Midbrain (tissue), 1 donor: ENCODE measurements around the gene KCNIP3.
A peak's percentile ranks its signal among the peaks of the same experiment; 100 is the strongest.

Experiments
- DNase-seq: peaks from one replicate; lab custom pipeline; 2025; lab: John Stamatoyannopoulos, UW

KCNIP3 gene

DNA sequence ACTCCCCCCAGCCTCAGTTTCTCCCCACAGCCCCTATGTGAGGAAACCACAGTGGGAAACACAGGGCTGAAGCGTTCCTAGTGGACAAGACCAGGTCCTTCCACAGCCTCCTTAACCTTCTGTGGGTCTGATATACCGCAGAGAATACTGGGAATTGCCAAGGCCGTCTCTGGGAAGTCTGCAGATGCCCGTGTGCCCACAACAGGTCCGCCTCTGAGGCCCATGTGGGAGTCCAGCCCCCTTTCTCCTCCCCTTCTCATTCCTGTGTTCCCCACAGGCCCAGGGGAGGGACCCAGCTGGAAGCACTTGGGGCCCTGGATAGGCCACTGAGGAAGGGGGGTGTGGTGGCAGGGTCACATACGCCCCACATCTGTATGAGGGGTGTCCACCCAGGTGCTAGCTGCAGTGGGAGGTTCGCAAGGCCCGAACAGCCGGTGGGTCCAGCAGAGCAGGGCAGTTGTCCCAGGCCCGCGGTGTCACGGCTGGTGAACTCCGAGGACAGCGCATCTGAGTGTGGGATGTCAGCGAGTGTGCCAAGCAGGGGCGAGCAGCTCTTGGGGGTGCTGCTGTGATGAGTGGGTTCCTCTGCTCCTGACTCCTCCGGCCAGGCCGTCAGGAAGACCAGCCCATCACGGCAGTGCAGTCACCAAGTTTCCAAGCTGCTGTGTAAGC, 2.4 kb upstream of the KCNIP3 start:
- no peak for DNase-seq

DNA sequence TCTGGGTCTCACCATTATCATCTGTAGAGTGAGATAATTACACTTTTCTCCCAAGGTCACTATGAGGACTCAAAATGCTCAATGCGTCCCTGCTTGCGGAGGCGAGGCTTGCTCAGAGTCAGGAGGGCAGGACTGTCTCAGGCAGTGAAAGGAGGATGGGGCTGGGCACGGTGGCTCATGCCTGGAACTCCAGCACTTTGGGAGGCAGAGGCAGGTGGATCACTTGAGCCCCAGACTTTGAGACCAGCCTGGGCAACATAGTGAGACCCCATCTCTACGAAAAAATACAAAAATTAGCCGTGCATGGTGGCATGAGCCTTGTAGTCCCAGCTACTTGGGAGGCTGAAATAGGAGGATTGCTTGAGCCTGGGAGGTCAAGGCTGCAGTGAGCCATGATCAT, 1.8 kb upstream of the KCNIP3 start:
- no peak for DNase-seq

DNA sequence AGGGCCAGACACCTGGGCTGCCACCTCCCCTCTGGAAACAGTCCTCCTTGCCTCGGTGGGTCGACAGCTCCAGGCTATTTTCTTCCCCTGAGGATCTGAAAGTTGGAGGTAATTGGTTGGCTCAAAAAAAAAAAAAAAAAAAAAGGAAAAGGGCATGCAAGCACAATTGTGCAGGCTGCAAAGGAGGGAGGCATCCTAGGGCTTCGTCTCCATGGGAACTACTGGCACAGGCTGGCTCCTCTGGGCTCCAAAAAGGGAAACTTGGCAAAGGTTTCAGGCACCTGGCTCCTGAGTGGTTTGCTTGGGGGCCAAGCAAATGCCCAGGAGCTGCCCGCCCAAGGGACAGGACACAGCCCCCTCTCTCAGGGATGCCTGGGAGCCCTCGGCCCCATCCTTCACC, 1.1 kb upstream of the KCNIP3 start:
- peak; percentile 38 for DNase-seq

DNA sequence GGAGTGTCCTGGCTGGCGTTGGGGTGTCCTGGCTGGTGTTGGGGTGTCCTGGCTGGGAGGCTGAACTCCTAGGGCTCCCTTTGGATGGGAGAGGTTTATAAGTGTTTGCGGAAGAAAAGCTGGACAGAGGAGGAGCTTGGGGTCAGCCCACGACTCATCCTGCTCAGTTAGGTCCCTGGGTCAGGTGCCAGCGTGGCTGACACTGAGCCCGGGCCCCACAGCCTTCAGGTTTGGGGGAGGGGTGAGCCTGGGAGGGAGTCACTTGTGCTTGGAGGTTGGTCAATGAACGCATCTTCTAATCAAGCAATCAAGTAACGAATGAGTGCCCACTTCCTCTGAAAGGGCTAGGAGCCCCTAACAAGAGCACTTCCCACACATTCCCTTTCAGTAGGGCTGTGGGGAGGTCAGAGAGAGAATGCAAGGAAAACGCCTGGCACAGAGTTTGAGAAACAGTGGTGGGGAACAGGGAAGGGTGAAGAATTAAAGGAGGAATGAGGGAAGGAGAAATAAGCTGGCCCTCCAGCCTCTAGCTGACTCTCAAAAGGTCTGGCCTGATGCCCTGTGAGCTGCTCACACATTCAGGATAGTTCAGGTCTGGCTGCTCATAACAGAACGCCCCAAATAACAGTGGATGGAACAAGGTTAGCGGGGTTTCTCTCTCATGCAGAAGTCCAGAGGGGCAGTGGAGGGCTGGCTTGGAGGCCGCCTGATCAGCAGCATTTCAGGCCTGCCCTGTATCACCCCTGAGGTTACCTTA, 670 bp downstream of the KCNIP3 start:
- DNase-seq = no peak

DNA sequence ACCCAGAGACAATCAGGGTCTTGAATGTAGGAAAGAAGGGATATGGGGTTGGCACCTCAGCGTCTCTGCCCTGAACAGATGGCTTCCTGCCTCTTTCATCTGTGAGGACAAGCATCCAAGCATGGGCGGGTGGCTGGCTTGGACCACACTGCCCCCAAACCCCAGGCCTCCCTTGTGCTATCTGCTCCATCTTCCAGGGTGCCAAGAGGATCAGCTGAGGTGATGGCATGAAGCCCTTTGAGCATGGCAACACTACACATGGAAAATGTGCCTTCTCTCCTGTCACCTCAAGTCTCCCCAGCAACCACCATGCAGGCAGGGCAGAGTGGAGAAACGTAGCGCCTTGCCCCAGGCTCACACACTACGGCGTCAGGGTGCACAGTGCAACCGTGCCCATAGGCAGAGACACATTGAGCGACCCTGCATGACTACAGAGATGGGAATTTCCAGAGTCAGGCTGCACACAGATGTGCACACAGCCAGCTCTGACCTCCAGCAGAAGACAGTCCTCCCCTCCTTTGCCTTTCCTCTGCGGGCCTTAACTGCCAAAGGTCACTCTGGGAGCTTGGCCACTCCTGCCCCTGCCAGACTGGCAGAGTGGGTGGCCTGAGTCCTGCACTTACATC, 1.5 kb downstream of the KCNIP3 start:
- DNase-seq = no peak

DNA sequence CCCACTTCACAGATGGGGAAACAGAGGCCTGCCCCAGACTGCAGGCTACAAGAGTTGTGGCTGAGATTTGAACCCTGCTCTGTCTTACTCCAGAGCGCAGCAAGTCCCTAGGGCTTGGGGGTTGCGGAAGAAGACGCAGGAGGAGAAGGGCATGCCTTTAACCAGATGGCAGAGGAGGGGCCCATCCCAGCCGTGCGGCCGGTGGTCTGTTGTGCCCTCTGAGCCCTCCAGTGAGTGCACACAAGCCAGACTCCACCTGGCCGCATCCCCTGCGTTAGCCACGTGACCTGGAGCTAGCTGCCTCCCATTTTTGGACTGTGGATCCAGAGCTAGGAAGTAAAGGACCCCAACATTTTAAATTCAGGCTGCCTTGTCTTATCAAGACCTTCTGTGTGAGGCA, 2.8 kb downstream of the KCNIP3 start:
- DNase-seq = no peak

DNA sequence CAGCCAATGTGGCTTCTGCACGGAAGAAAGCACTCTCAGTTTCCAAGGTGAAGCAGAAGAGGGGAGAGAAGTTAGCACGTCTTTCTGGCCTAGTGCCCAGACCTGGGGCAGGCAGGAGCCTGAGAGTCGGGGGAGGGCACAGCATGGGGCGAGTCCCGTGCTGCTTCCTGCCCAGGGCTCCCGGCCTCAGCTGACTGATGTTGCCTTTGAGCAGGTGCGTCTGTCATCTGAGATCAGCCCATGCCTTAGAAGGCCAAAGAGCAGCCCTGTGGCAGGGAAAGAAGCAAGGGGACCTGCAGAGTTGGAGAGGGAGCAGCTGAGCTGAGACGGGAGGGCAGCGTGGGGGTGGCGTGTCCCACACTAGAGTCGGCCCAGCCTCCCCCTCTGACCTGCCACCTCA, 3.3 kb downstream of the KCNIP3 start:
- DNase-seq = no peak

DNA sequence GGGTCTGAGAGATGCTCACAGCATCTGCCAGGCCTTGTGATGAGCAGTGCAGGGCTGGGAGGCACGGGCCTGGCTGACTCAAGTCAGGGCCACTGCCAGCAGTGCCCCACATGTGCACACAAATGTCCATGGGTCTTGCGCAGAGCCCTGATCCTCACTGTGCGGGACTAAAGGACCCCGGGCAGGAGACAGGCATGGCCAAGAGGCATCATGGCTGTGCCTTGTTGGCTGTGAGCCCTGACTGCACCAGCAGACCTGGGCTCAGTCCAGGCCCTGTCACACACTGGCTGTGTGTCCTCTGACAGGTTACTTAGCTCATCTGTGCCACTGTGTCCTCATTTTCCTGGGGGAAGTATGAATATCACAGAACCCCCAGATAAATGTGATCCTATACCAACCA, 4.0 kb downstream of the KCNIP3 start:
- DNase-seq = no peak

DNA sequence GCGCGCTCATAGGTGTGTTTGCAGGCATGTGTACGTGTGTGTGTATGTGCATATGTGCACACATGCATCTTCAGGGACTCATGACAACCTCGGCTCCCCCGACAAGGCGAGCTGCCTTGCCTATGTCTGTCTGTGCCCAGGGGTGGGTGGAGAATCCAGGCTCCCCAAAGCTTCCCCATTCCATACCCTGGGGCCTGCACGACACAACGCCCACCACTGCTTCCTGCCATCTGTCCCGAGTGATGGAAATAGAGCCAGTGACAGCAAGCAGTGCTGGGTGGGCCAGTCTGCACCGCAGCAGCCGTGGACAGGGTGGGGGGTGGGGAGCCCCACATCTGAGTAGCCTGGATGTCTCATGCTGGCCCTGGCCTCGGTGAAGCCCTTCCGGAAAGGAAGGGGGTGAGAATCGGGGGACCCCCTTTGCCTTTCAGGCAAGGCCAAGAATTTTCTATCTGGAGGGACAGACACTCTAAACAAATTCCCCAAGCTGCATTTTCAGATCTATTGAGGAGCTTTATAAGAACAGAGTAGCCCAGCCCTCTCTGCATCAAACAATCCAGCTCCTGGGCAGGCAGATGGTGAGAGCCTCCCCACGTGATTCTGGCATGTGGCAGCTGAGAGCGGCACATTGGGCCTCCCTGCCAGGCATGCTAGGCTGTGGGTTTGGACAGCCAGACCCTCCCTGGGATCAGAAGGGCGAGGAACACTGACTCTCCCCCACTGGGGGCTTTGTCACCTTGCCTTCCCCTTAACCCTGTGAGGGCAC, 4.9 kb downstream of the KCNIP3 start:
- DNase-seq = no peak

DNA sequence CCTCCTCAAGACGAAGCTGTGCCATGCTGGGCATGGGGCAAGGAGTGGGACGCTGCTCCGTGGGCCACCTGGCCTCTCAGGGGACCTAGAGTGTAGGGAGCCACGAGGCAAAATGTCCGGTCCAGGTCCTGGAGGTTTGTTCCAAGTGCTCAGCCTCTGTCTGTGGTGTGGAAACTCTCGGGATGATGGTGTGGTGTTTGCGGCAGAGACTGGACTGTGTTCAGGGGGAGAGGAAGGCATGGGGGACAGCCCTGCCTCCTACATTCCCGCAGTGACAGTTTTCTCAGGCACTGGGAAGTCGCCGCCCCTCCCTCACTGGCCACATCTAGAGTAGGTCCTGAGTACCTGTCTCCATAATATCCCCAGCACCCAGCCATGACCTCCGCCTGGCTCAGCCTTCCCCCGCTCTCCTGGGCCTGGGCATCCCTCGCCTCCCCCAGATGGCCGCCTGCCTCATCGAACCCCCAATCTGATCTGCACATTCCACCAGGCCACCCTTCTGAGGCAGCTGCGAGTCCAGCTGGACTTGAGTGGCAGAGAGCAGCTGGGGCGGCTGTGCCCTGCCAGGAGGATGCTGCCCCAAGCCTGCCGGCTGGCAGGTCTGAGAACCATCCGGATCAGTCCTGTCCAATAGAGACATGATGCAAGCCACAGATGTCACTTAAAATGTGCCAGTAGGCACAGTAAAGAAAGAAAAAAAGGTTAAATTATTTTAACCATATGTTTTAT, 6.2 kb downstream of the KCNIP3 start:
- DNase-seq = peak; percentile 46

DNA sequence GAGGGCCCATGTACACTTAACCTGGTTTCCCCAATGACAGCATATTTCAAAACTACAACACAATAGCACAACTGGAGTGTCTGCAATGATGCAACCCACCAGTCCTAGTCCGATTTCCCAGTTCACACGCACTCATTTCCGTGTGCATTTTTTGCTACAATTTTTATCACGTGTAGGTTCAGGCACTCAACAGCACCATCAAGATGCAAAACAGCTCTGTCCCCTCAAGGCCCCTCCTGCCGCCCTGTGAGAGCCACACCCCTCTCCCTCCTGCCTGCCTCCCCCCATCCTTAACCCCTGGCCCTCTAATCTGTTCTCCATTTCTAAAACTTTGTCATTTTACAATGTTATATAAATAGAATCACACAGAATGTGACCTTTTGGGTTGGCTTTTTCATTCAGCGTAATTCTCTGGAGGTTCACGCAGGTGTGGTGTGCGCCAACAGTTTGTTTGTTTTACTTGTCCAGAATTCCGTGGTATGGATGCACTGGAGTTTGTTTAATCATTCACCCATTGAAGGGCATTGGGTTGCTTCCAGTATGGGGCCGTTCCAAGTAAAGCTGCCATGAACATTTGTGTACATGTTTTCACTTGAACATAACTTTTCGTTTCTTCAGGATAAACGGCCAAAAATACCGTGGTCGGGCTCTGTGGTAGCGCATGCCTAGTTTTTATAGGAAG, 8.4 kb downstream of the KCNIP3 start:
- DNase-seq = no peak

DNA sequence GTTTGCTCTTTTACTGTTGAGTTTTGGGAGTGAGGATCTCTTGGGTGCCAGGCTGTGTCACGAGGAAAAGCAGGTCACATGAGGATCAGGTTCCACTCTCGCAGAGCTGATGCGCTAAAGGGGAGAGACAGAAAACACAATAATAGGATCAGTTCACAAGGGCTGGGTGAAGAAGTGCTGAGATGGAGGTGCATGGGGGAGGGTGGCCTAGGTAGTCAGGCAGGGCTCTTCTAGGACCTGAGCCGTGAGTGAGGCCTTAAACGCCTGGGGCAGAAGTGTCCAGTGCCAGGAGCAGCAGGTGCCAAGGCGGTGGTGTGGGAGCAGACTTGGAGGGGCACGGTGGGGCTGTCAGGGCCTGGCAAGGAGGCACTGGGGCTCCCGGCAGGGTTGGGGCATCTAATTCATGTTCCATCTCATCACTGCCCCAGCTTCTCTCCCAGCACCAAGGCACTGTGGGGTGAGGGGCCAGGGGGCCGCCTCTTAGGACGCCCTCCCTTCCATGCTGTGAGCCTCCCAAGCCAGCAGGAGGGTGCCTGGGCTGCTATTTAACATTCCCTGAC, 9.3 kb downstream of the KCNIP3 start:
- no peak for DNase-seq

DNA sequence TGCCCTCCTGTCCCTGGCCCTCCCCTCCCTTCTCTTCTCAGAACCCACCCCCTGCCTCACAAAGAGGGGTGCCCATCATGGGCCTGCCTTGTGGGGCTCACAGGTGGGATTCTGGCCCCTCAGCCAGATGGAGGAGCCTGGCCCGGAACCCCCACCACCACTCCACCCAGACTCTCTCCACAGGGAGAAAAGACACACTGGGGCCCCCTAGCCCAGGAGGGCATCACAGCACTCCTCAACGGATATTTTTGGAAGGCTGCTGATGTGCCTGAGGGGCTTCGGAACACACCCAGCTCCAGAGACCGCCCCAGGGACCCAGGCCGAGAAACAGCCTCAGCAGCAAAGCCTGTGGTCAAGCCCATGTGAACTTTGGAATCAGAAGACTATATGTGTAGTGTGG, 9.9 kb downstream of the KCNIP3 start:
- no peak for DNase-seq

DNA sequence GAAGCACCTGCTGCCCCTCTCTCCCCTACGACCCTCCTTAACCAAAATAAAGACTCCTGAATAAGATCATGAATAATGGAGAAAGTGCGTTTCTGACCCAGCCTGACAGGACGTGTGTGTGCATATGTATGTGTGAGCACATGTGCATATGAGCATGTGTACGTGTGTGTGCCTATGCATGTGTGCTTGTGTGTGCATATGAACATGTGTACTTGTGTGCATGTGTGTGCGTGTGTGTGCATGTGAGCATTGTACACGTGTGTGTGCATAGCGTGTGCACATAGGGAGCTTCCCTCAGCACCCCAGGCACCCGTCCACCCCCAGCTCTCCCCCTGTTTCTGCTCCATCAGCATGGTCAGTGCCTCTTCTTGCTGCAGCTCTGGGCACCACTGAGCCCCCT, 10.7 kb downstream of the KCNIP3 start:
- DNase-seq = no peak

DNA sequence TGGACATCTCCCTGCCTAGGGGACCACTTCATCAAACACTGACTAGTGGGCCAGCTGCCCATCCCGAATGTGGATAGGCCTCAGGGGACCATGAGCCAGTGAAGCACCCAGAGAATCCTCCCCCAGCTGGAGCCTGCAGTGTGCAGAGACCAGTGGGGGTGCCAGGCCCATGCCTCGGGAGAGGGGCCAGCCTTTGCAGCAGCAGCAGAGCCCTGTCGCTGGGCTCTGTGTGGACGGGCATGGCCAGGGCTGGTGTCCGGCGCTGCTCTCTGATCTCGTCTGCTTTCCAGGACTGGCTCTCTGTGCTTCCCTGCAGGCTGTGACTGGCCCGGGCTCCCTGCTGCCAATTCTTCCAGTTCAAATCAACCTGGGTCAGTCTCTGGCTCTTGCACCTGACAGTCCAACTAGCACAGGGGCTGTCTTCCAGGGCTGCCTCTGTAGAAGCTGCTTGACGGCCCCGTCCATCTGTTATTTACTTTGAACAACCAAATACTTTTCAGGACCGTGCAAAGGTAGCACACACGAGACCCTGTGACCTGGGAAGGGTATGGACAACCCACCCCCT, 11.4 kb downstream of the KCNIP3 start:
- no peak for DNase-seq

DNA sequence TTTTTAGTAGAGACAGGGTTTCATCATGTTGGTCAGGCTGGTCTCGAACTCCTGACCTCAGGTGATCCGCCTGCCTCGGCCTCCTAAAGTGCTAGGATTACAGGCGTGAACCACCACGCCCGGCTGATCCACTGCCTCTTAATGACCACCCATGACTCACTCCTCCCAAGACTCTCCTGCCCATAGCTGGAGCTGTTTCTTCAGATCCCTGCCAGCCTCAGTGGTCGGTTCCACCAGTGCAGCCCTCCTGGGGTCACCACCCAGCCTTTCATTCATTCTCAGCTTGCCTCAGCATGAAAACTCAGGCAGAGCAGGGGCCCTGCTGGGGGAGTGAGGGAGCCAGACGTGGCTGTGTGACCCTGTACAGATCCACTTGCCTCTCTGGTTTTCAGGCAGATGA, 12.5 kb downstream of the KCNIP3 start:
- DNase-seq = no peak

DNA sequence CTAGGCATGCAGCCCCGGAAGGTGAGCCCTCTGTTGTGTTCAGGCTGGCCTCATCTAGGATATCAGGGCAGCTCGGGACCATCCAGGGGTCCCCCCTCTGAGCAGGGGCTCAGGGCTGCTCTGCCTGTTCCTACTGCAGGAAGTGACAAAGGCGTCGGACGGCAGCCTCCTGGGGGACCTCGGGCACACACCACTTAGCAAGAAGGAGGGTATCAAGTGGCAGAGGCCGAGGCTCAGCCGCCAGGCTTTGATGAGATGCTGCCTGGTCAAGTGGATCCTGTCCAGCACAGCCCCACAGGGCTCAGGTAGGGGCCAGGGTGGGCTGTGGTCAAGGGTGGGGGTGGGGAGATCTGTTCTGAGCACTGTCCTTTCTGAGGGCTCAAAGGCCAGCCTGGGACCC, 13.1 kb downstream of the KCNIP3 start:
- DNase-seq = no peak

DNA sequence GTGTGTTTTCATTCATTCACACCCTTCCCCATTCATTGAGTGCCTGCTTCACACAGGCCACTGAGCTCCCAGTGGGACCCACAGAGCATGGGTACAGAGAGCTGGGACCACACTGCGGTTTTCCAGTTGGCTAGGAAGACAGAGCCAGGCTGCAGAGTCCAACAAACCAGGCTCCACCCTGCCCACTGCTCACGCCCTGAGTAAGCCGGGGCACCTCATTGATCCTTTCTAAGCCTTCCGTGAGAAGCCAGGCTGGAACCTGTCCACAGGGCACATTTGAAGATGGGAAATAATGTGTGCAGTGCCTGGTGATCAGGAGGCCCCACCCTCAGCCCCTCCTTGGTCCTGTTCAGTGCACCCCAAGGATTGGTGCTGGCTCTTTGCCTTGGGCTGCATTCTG, 13.5 kb downstream of the KCNIP3 start:
- no peak for DNase-seq

DNA sequence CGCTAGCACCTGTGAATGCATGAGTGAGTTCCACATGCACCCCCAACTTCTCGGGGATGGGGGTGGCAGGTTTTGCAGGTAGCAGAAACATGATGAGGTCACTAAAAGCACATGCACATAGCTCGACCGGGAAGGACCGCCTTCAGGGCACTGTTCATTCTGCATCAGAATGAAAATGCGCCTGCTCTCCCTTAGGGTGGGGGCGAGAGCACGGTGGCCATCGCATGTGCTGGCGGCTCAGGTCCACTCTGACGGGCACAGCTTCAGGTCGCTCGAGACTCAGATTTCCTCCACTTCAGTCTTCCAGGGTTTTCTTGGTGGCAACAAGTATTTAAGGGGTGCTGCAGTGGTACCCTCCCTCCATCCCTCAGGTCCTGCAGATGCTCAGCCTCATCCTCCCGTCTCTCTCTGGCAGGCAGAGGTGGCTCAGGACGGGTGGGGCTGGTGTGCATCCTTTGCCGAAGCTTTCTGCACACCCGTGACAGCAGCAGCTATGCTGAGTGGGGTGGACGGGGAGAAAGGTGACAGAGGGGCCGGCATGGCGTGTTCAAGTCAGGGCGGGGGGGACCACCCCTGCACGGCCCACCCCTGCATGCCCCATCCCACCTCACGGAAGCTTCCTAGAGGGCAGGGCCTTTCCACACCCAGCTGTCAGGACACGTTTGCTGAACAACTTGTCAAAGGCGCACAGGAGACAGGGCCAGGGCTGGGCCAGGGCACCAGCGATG, 14.8 kb downstream of the KCNIP3 start:
- no peak for DNase-seq
